ENCODE measurements around the gene RNASEH2B.

RNASEH2B gene, protein sequence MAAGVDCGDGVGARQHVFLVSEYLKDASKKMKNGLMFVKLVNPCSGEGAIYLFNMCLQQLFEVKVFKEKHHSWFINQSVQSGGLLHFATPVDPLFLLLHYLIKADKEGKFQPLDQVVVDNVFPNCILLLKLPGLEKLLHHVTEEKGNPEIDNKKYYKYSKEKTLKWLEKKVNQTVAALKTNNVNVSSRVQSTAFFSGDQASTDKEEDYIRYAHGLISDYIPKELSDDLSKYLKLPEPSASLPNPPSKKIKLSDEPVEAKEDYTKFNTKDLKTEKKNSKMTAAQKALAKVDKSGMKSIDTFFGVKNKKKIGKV

GRCh38 chr13:50909605-50910484, at the start of gene RNASEH2B:
Gene RNASEH2B (plus strand): TSS chr13:50909791. CDS start chr13:50910077, 286 bp downstream.
- no peak for DNase-seq

GRCh38 chr13:50864492-50864891, 45.1 kb upstream of the RNASEH2B start:
- no peak for DNase-seq

DNA sequence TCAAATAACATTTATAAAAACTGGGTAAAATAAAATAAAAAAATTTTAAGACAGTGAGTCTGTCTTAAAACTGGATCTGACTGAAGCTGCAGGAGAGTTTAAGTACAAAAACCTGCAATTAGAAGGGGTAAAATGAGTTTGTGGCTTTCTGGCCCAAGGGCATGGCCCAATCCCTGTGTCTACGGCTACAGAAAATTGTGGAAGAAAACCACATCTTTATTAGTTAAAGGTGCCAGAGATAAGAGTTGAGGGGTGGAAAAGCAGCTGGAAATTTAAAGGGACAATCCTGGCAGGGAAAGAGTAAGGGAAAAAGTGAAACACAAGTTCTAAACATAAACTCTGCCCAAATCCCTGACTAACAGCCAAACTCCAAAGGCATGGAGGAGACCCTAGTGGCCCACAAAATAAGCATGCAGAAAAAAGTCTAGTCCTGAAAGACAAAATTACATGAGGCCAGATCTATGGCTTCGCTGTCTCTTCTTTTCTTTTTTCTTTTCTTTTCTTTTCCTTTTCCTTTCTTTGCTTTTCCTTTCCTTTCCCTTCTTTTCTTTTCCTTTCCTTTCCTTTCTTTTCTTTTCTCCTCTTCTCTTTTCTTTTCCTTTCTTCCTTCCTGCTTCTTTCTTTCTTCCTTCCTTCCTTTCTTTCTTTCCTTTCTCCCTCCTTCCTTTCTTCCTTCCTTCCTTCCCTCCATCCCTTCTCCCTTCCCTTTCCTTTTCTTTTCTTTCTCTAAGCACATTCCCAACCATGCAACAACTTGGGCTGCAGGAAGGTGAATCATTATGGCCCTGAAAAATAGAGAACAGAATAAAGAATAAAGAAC, 42.6 kb upstream of the RNASEH2B start:
- DNase-seq, result no peak

- no peak for DNase-seq
Observed at GRCh38 chr13:50867637-50867945, 42.0 kb upstream of the RNASEH2B start.

DNA sequence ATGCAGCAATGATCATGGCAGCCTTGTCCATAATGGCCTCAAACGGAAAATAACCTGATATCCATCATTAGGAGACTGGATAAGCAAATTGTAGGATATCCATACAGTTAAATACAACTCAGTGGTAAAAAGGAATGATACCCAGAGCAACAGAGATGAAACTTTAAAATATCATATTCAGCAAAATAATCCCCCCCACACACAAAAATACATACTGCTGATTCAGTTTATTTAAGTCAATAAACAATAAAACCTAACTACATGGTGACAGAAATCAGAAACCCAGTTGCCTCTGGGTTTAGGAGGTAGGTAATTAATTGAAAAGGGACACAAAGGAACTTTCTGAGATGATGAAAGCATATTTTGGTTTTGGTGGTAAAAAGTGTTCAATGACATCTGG, 38.2 kb upstream of the RNASEH2B start:
- no peak for DNase-seq

GRCh38 chr13:50873467-50873866, 36.1 kb upstream of the RNASEH2B start:
- DNase-seq, result no peak

DNA sequence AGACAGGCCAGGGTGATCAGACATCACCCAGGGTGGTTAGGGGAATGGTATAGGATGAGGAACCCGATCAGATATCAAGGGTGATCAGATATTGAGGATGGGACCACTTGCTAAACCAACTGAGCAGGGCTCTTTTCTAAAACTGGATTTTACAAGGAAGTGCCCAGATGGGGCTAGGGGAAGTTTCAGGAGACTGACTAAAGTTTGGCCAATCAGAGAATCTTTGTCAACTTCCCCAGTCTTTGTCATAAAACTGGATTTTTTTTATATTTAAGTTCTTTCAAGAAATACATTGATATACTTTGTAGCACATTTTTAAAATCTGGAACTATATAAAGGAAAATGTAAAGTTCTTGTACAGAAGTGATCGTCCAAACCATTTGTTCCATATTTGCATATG, 35.6 kb upstream of the RNASEH2B start:
- DNase-seq, result no peak

DNA sequence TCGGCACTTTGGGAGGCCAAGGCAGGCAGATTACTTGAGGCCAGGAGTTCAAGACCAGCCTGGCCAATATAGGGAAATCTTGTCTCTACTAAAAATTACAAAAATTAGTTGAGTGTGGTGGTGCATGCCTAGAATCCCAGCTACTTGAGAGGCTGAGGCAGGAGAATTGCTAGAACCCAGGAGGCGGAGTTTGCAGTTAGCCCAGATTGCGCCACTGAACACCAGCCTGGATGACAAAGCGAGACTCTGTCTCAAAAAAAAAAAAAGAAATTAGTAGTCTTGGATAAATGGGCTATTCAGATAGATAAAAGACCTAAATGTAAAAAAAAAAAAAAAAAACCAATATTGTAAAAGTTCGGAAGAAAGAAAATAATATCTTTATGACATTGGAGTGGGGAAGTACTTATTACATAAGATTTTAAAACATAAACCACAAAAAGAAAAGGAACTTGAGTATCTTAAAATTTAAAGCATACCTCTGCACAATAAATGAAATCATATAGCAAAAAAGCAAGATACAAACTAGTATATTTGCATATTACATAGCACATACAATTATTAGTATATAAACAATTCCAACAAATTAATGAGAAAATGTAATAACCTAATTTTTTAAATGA, 26.7 kb upstream of the RNASEH2B start:
- no peak for DNase-seq

DNA sequence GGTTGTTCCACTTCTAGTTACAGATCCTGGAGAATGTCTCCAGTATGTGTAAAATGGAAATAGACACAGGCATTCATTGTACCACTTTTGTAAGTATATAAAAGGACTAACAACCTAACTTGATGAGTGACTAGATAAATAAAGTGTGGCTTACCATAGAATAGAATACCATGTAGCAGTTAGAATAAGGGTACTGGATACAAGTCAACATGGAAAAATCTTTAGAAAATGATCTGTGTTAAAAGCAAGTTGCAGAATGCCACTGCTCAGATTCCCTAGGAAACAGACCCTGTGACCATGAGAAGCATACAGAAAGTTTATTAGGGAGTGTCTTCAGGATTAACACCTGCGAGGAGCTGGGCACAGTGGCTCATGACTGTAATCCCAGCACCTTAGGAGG, 25.9 kb upstream of the RNASEH2B start:
- no peak for DNase-seq

GRCh38 chr13:50884265-50884664, 25.3 kb upstream of the RNASEH2B start:
- DNase-seq, result no peak

GRCh38 chr13:50887151-50887550, 22.4 kb upstream of the RNASEH2B start:
- DNase-seq, result no peak

DNA sequence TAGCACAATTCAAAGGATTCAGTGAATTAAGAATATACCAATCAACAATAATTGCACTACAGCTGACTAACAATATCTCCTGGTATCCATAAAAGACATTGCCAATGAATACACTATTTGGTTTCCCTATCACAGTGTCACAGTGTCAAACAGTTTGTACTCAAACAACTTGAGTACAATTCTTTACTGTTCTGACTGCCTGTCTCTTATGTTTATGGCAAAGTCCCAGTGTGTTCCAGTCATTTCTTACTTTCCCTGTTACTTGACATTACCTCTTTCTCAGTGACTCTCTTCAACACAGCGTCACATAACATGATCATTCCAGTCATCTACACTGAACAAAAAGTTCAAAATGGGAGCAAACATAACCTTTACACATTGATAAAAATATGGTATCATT, 21.2 kb upstream of the RNASEH2B start:
- DNase-seq, result no peak

GRCh38 chr13:50889317-50889716, 20.3 kb upstream of the RNASEH2B start:
- no peak for DNase-seq

GRCh38 chr13:50891206-50891605, 18.4 kb upstream of the RNASEH2B start:
- DNase-seq, result no peak

GRCh38 chr13:50892210-50892944, 17.2 kb upstream of the RNASEH2B start:
- DNase-seq, result no peak

- no peak for DNase-seq
Observed at GRCh38 chr13:50893211-50893852, 16.3 kb upstream of the RNASEH2B start.

DNA sequence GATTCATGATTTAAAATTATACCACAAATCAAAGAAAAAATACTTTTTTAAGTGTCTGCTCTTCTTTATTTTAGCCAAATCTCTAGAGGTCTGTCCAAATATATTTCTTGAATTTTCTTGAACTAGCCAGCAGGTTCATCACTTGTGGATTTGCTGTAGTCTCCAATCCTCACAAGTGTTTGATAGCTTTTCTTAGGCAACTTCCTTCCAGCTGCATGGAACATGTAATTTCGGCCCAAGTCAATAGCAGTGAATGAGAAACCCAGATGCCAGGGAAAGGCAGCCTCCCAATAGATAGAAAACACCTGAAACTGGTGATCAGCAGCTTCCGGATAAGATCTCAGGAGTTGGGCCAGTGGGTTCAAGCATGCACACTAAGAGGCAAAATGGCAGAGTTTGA, 15.6 kb upstream of the RNASEH2B start:
- no peak for DNase-seq

DNA sequence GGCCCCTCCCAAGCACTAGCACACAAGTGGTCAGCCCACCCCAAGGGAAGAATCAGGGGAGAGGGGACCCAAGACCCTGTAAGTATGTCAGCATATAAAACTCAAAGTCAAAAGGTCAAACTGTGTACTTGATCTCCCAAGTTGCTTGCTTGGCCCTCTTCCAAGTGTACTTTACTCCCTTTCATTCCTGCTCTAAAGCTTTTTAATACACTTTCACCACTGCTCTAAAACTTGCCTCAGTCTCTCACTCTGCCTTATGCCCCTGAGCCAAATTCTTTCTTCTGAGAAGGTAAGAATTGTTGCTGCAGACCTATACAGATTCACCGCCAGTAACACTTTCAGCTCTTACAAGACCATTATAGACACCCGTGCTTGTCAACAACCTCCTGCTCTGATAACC, 15.1 kb upstream of the RNASEH2B start:
- no peak for DNase-seq

DNA sequence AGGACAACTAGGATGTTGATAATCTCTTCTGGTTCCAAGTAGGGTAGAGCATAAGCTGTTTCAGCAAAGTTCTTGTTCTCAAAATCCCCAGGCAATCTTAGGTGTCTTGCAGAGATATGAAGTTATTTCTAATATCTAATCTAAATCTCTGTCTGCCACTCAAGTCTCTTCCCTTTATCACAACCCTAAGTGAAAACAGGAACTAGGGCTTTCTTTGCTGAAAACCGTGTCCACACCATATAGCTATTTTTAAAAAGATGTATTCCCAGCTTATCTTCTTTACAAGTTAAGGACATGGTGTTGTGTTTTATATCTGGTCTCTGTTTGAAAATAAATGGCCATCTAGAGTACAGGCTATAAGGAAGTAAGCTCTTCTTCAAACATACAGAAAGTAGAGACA, 11.3 kb upstream of the RNASEH2B start:
- DNase-seq, result no peak

GRCh38 chr13:50901701-50902100, 7.9 kb upstream of the RNASEH2B start:
- no peak for DNase-seq

GRCh38 chr13:50905256-50905655, 4.3 kb upstream of the RNASEH2B start:
- no peak for DNase-seq

DNA sequence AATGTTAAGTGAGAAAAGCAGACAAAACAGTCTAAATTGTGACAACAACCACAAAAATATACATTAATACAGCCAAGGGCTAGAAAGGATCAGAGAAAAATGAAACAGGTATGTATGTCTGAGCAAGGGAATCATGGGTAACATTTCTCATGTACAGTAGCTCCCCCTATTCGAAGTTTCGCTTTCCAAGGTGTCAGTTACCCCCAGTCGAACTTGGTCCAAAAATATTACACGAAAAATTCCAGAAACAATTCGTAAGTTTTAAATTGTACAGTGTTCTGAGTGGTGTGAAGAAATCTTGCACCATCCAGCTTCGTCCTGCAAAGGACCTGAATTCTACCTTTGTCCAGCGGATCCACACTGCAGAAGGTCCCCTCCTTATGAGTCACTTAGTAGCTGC, 1.8 kb upstream of the RNASEH2B start:
- DNase-seq, result no peak
